DND-41 (cell line): ENCODE data around the gene RORC.

Experiments
- ATAC-seq: fragments of 200-7000 bp; cut with Tn5 transposase; 3 replicates; pipeline ENCODE4 v1.9.1; 2021; ENCODE audit warnings: low read depth; ENCODE audit not compliant: insufficient read depth
- DNase-seq: peaks from one replicate; pipeline ENCODE4 v3.0.0-alpha.2; 2020
- H2AFZ ChIP-seq: 2 replicates; pipeline ENCODE4 v1.6.0; 2012; ENCODE audit warnings: low read depth, low read length
- H3K27ac ChIP-seq: 2 replicates; pipeline ENCODE4 v1.5.1; 2012; ENCODE audit warnings: low read length, inconsistent platforms
- H3K27me3 ChIP-seq: fragments of 200-600 bp; sonication (generic); 2 replicates; pipeline ENCODE4 v1.6.0; 2012; ENCODE audit warnings: low read length, mild to moderate bottlenecking, inconsistent platforms; ENCODE audit not compliant: insufficient read depth, poor library complexity
- H3K36me3 ChIP-seq: 2 replicates; pipeline ENCODE4 v1.5.1; 2012; ENCODE audit warnings: low read length, inconsistent platforms; ENCODE audit not compliant: insufficient read depth
- H3K4me1 ChIP-seq: 2 replicates; pipeline ENCODE4 v1.5.1; 2012; ENCODE audit warnings: mild to moderate bottlenecking, low read length; ENCODE audit not compliant: insufficient read depth
- H3K4me2 ChIP-seq: 2 replicates; pipeline ENCODE4 v1.6.0; 2012; ENCODE audit warnings: mild to moderate bottlenecking, moderate library complexity, low read length, inconsistent platforms; ENCODE audit not compliant: insufficient read depth
- H3K4me3 ChIP-seq, 2 experiments: fragments of 200-600 bp in 1 of 2; shearing (Covaris generic) in 1 of 2; 2 replicates each; pipeline ENCODE4 v1.5.1; 2012 to 2016; ENCODE audit warnings: inconsistent platforms in 2 of 2, low read length in 2 of 2, mild to moderate bottlenecking in 2 of 2, low read depth in 1 of 2, moderate library complexity in 1 of 2
- H3K79me2 ChIP-seq: 2 replicates; pipeline ENCODE4 v1.6.0; 2012; ENCODE audit warnings: low read length, inconsistent platforms; ENCODE audit not compliant: insufficient read depth
- H3K9ac ChIP-seq: 2 replicates; pipeline ENCODE4 v1.6.0; 2012; ENCODE audit warnings: low read depth, mild to moderate bottlenecking, inconsistent platforms, low read length, moderate library complexity
- H3K9me3 ChIP-seq: 2 replicates; pipeline ENCODE4 v1.5.1; 2012; ENCODE audit warnings: low read length, moderate library complexity, mild to moderate bottlenecking, inconsistent platforms; ENCODE audit not compliant: insufficient read depth, severe bottlenecking
- H4K20me1 ChIP-seq: 2 replicates; pipeline ENCODE4 v1.6.0; 2012; ENCODE audit warnings: low read length; ENCODE audit not compliant: insufficient read depth
- CTCF ChIP-seq: IDR thresholded peaks from 2 replicates; pipeline ENCODE4 v1.5.1; 2012; ENCODE audit warnings: borderline replicate concordance, low read length, moderate library complexity, mild to moderate bottlenecking; ENCODE audit not compliant: poor library complexity, severe bottlenecking; ENCODE audit errors: extremely low read depth
- EZH2 ChIP-seq: IDR thresholded peaks from 3 replicates; pipeline ENCODE4 v1.6.1; 2012; ENCODE audit warnings: borderline replicate concordance, low read depth, mild to moderate bottlenecking, moderate library complexity, low read length, inconsistent platforms; ENCODE audit not compliant: severe bottlenecking

RORC gene

GRCh38 chr1:151846062-151846568, 14.5 kb upstream of the RORC start:
- no peak overlapping the region for H2AFZ ChIP-seq
- ATAC-seq (no peak), DNase-seq (no peak)
- H3K9ac ChIP-seq = no peak overlapping the region
- H3K27ac ChIP-seq = no peak overlapping the region
- no peak overlapping the region for H3K4me2 ChIP-seq
- no peaks in the 10 kb centered on the region for H3K27me3 ChIP-seq
- no peaks in the 10 kb centered on the region for H3K79me2 ChIP-seq
- H3K4me1 ChIP-seq = no peaks in the 10 kb centered on the region
- no peaks in the 10 kb centered on the region for H3K36me3 ChIP-seq
- no peak overlapping the region for H3K4me3 ChIP-seq
- no peaks in the 10 kb centered on the region for H4K20me1 ChIP-seq
- H3K9me3 ChIP-seq = no peaks in the 10 kb centered on the region
- TF ChIP-seq EZH2 (no peak), CTCF (no peak)

GRCh38 chr1:151843398-151843797, 11.8 kb upstream of the RORC start:
- no peak overlapping the region for H2AFZ ChIP-seq
- no peak for ATAC-seq
- H3K36me3 ChIP-seq = no peaks in the 10 kb centered on the region

GRCh38 chr1:151841141-151841540, 9.5 kb upstream of the RORC start:
- no peak for DNase-seq
- no peak overlapping the region for H3K4me3 ChIP-seq

More at GRCh38 chr1:151843398-151843797, 11.8 kb upstream of the RORC start:
- no peaks in the 10 kb centered on the region for H3K9me3 ChIP-seq
- no peak overlapping the region for H3K27ac ChIP-seq
- TF ChIP-seq CTCF (no peak), EZH2 (no peak)
- H3K4me2 ChIP-seq = no peak overlapping the region
- no peaks in the 10 kb centered on the region for H4K20me1 ChIP-seq
- no peak for DNase-seq
- H3K9ac ChIP-seq = no peak overlapping the region
- H3K27me3 ChIP-seq = no peaks in the 10 kb centered on the region
- H3K79me2 ChIP-seq = no peaks in the 10 kb centered on the region
- no peak overlapping the region for H3K4me3 ChIP-seq
- H3K4me1 ChIP-seq = no peaks in the 10 kb centered on the region

More at GRCh38 chr1:151841141-151841540, 9.5 kb upstream of the RORC start:
- no peaks in the 10 kb centered on the region for H3K27me3 ChIP-seq
- no peak overlapping the region for H2AFZ ChIP-seq
- H3K9ac ChIP-seq = no peak overlapping the region
- peaks cover 17% of the 10 kb centered on the region for H3K4me1 ChIP-seq
- H3K79me2 ChIP-seq = no peaks in the 10 kb centered on the region
- no peak overlapping the region for H3K4me2 ChIP-seq
- no peak for ATAC-seq
- H3K36me3 ChIP-seq = no peaks in the 10 kb centered on the region
- no peaks in the 10 kb centered on the region for H3K9me3 ChIP-seq
- TF ChIP-seq EZH2 (no peak), CTCF (no peak)
- no peaks in the 10 kb centered on the region for H4K20me1 ChIP-seq
- no peak overlapping the region for H3K27ac ChIP-seq
